AG20443 (cell line): ENCODE results near the gene OR2T29.
"Not testable (repeated sequence)": the region's sequence is repeated elsewhere in the genome, so short reads cannot be mapped to it uniquely, and the experiment has no call there.

Source experiments
- DNase-seq: peaks from one replicate; pipeline ENCODE4 v3.0.0; 2012; ENCODE audit warnings: low spot score, mixed read lengths

The OR2T29 gene, protein sequence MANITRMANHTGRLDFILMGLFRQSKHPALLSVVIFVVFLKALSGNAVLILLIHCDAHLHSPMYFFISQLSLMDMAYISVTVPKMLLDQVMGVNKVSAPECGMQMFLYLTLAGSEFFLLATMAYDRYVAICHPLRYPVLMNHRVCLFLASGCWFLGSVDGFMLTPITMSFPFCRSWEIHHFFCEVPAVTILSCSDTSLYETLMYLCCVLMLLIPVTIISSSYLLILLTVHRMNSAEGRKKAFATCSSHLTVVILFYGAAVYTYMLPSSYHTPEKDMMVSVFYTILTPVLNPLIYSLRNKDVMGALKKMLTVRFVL

DNA sequence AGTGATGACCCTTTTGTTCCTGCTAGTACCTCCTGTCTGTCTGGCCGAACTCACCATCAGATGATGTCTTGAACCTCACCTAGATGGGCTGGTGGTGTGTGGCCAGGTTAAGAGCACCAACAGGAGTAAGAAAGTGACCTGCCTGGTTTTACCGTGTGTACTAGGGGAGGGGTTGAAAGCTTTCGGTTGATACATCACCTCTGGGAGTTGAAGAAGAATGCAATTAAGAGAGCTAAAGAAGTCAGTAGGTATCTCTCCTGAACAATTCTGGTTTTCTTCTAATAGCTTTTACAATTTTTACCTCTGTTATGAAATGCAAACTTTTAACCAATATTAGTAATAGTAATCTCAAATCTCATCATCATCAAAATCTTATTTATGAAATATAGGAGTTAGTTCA lies at the start of gene OR2T29:
OR2T29 (minus strand) TSS at position 101 of the 400 bp plus-strand sequence. CDS start 3,281 bp downstream, outside the sequence.
- DNase-seq: not testable (repeated sequence)

DNA sequence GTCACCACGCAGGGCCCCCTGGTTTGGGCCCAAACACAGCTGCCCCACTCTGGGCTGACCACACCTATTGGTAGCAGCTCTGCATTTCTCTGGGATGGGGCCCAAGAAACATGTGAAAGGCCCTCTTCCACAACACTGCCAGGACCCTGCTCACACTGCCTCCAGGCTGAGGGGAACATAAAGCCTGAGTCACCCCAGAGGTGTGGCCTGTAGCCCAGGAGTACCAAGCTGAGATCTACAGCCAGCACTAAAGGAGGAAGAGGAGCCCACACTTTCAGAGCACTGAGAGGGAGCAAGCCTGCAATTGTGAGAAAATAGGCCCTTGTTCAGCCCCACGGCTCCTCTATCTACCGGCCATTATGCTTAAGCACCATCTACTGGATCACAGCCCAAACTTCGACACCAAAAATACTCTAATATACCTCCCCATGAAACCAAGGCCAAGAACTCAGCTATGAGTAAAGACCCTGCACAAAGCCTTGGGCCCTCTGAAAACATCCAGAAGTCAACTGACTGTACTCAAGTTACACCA lies 49.4 kb upstream of the OR2T29 start:
- no peak for DNase-seq

DNA sequence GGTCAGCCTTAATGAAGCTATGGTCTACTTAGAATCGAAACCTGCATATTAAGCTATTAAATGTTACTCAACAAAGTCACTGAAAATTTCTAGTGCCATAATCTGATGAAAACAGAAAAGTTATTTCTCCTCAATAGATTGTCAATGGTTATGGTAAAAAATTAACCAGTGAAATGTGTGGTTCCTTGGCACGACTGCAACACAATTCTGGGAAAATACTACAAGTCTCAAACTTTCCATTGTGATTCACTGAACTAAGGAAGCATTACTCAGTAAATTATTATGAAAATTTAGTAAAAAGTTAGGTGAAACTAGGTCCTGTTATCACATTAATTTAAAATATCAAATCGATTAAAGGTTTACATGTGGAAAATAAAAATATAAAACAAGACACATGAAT lies 47.7 kb upstream of the OR2T29 start:
- no peak for DNase-seq

DNA sequence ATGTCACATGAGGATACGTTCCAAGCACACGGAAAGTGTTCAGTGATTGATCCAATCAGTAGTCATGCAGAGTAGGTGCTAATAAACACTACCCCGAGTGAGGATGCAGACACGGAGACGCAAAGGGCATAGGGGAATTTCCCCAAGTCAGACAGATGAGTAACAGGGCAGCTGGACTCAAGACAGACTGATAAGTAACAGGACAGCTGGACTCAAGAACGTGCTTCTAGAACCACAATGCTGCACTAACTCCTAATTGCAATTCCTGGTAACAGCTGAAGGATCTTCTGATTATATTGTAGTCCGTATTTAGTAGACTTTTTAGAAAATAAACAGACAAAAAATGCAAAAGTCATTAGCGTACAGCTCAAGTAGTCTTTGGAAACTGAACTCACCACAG lies 36.8 kb upstream of the OR2T29 start:
- DNase-seq: no peak

DNA sequence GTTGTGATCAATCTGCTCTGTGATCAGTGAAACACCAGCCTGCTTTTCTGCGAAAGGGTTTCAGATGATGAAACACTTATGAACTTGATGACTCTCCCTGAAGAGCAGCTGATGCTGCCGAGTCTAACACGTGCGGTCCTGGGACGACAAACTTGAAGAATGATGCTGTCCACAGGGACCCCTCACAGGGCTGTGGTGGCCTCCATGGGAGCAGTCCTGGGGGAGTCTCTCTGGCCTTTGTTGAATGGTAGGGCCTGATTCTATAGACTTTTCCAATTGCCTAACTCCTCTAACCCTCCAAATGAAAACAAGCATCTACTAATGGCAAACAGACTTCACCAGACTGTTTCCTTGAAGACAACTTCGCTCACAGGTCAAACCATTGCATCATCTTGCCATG lies 35.0 kb upstream of the OR2T29 start, which contains the start of gene OR2T10:
OR2T10 (minus strand) TSS at position 112 of the 400 bp plus-strand sequence. CDS start 3,932 bp downstream, outside the sequence.
- no peak for DNase-seq

DNA sequence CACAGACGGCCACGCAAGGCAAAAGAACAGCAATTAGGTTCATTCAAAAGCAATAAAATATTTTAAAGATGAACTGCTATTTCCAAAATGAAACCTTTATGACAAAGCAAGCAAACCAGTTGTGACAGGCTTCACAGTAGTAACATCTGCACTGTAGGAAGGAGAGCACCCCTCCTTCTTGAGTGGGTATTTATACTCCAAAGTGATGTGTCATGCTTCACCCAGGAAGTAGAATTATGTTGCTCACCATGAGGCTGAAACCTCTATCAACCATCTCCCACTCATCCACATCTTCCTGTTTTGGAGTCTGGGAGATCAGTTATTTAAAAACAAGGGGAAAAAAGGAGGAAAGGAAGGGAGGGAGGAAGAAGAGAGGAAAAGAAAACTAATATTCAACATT lies 34.0 kb upstream of the OR2T29 start:
- no peak for DNase-seq

DNA sequence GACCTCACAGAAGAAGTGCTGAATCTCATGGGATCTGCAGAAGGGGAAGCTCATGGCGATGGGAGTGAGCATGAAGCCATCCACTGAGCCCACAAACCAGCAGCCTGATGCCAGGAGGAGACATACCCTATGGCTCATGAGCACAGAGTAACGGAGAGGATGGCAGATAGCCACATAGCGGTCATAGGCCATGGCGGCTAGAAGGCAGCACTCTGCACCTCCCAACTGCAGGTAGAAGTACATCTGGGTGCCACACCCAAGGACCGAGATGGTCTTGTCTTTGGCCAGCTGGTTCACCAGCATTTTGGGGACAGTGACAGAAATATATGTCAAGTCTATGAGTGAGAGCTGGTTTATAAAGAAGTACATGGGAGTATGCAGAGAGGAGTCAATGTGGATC lies 30.7 kb upstream of the OR2T29 start:
- DNase-seq: no peak

DNA sequence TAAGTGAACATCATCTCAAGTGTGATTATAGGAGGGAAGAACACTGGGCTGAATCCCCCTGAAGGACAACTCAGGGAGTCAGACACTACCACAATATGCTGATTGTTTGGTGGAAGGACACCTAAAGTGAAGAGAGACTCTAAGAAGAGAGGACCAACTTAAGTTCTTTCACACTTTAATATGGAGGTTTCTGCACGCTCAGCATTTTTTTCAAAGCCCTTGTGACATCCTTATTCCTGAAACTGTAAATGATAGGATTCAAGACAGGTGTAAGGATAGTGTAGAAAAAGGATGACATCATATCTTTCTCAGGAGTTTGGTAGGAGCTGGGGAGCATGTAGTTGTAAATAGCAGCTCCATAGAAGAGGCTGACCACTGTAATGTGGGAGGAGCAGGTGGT lies 30.1 kb upstream of the OR2T29 start:
- DNase-seq: no peak

DNA sequence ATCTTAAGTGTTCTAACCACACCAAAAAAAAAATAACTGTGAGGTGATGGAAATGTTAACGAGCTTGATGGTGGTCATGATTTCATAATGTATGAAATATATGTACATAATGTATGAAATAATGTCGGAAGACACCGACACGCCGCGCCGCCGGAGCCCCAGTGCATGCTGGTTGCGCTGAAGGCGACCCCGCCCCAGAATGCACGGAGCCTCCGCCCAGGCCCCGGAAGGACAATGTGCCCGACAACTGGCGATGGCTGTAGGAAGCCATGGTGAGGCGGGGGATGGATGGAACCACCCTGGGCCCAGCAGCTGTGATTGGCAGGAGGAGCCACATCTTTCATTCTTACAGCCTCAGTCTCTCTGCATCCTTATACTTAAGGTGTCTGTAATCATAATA lies 27.5 kb upstream of the OR2T29 start:
- no peak for DNase-seq

DNA sequence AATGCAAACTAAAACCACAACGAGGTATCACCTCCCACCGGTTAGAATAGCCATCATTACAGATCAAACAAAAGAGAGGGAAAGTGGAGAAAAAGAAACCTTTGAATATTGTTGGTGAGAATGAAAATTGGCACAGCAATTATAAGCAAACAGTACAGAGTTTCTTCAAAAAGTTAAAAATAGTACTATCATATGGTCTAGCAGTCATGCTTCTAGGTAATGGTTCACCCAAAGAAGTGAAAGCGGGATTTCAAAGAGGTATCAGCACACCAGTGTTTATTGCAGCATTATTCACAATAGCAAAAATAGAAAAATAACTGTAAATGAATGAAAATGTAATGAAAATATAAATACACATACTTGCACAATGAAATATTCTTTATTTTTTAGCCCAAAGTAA lies 26.8 kb upstream of the OR2T29 start:
- DNase-seq: no peak

DNA sequence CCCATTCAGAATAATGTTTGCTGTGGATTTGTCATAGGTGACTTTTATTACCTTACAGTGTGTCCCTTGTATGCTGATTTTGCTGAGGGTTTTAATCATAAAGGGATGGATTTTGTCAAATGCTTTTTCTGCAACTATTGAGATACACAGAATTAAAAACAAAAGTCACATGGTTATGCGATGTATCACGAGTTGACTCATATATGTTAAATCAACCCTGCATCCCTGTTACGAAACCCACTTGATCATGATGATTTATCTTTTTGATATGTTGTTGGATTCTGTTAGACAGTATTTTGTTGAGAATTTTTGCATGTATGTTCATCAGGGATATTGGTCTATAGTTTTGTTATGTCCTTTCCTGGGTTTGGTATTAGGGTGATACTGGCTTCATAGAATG lies 22.7 kb upstream of the OR2T29 start:
- no peak for DNase-seq

DNA sequence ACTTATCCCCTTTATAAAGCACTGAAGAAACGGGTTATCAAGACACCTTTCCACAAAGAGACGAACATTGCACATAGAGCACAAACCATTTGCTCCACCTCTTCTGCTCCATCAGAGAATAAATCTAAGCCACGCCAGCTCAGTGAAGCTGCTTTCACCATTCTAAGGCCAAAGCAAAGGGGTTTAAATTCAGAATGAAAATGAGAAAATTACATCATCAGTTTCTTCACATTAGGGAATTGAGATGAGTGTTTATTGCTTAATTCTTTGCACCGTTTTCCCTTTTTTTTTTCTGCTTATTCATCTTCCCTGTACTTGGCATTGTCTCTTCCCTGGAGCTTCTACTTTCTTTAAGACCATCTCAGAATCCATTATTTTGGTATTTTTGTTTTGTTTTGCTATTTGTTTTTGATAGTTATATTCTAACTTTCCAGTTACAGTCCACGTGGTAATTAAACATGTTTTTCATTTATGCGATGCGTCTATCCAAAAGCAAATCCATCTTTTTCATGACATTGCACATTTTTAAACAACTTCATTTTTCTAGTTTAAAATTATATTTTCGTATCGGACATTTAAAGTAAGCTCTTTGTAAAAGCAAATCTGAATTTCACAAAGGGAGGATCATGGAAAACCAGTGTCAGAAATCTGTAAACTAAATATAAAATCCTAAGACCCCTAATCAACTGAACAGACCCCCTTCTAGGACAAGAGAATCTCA lies 13.8 kb upstream of the OR2T29 start:
- no peak for DNase-seq

DNA sequence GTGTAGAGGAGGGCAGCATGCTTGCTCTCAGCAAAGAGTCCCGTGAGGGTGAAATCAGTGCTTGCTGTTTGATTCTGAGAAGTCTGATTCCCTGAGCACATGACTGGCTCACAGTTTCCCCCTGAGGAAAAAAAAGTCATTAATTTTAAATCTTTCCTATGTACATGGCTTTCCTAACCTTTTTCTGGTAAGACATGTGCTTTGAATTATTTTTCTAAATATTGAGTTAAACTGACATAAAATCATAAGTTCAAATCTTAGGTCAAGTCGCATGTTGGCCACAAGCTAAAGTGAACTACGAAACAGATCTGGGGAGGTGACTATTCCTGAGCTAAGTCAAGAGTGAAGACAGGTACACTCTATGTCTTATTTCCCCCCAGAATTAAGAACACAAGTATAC lies 12.1 kb upstream of the OR2T29 start, which contains the start of gene OR2T34:
OR2T34 (minus strand) TSS at position 101 of the 400 bp plus-strand sequence; CDS start at position 101, 0 bp downstream.
- DNase-seq: not testable (repeated sequence)

DNA sequence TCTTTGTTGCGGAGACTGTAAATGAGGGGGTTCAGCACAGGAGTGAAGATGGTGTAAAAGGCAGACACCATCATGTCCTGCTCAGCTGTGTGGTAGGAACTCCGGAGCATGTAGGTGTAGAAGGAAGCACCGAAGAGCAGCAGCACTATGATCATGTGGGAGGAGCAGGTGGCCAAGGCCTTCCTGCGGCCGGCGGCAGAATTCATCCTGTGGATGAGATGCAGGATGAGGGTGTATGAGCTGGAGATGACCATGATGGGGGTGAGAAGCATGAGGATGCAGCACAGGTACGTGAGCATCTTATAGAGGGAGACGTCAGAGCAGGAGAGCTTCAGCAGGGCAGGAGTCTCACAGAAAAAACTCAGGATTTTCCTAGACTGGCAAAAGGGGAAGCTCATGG lies 11.3 kb upstream of the OR2T29 start:
- DNase-seq: not testable (repeated sequence)

DNA sequence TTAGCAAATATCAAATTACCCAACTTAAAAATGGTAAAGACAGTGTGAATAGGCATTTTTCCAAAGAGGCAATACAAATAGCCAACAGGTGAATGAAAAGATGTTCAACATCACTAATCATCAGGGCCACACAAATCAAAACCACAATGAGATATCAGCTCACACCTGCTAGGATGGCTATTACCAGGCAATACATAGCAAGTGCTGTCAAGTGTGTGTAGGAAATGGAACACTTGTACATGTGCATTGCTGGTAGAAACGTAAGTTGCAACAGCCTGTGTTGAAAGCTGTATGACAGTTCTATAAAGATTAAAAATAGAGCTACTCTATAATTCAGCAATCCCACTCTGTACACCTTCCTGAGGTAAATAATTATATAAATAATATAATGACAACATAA lies 9.5 kb upstream of the OR2T29 start:
- DNase-seq: not testable (repeated sequence)

DNA sequence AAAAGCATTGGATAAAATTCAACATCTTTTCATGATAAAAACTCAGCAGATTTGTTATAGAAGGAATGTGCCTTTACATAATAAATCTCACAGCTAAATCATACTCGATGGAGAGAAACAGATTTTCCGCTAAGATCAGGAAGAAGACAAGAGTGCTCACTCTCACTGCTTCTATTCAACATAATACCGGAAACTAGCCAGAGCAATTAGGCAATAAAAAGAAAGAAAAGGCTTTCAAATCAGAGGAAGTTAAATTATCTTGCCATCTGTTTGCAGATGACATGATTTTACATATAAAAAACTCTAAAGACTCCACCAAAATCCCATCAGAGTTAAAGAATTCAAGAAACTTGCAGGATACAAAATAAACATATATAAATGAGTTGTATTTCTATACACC lies 8.2 kb upstream of the OR2T29 start:
- not testable (repeated sequence) for DNase-seq

DNA sequence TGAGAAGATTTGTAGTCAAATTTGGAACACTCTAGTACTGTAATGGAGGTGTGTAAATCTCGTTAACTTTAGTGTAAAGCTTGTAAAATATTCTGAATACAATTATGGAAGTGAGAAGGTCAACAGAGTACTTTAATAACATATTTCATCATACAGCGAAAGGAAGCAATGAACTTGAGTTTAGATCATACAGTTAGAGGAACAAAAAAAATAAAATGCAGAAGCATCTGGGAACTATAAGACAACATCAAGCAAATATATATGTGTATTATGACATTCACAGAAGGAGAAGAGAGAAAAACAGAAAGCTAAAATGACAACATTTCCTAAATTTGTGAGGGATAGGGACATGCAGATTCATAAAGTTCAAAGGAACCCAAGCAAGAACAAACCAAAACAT lies 6.5 kb upstream of the OR2T29 start:
- DNase-seq: not testable (repeated sequence)

DNA sequence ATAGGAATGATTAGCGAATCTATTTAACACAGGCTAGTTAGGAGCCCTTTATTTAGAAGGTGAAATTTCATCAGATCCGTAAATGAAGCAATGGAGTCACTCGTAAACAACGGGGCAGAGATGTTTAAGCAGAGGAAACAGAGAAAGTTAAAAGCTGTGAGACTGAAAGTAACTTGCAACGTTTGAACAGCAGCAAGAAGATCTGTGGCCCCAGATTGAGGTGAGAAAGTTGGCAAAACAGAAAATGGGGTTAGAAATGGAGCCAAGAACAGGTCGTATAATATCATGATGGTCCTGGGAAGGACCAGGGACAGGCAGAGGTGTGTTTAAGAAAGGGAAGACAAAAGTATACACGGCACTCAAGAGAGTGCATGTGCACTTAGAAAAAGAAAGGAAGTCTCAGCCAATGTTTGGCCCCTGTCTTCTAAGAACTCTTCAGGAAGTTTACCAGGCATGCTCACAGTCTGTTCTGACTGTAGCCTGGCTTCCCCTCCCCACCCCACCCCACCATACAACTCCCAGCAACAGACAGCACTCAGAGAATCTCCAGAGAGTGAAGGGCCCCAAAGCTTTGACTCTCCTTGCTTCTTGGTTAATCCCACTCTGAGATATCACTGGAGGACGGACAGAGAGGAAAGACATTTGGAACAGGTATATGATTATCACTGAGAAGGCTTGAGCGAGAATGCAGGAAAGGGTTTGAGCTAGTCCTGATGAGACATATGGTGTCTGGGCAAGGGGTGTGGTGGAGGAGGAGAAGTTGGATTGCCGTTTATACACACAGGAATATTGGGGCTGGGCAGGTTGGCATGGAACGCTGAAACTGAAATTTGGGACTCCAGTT lies 3.2 kb upstream of the OR2T29 start:
- not testable (repeated sequence) for DNase-seq

DNA sequence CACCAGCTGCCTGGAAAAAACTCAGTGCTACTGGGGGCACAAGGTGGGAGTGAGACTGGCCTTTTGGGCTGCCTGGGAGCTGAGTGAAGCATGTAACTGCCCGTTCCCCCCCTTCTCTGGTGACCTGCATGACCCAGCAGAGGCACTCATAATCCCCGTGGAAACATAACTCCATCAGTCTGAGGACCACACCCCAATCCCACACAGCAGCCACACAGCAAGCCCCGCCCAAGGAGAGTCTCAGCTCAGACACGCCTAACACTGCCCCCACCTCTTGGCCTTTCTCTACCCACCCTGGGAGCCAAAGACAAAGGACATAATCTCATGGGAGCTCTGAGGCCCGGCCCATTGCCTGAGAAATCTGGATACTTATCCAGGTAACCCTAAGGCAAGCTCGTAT lies 11.5 kb downstream of the OR2T29 start:
- DNase-seq: not testable (repeated sequence)

DNA sequence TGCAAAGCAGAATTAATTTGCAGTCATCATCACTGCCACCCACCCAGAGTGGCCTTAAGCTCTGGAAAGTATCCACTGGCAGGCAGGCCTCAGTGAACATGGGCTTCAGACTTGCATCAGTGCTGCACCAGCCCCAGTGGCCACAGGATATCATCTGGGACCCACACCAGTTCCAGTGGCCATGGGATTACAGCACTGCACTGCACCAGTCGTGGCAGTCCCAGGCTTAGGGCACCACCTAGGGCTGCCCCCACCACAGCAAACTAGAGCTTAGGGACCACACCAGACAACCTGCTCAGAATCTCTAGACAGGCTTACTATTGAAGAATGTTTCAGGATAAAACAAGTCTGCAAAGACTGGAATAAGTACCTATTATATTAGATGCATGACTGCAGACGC lies 15.2 kb downstream of the OR2T29 start:
- not testable (repeated sequence) for DNase-seq

DNA sequence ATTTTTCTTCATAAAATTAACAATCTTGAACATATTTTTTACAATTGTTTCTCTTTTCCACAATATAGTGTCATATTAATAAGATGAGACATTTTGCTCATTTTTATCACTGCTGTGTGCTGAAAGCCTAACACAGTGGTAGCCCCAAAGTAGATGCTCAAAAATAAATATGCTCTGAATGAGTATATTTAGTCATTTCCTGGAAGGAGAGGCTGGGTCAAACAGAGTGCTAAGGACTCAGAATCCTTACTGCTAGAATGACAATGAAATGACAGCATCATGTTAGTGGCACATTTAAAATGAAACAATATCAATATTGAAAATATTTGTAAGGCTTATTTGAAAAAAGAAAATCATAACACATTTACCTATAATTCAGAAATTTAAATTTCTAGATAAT lies 25.1 kb downstream of the OR2T29 start:
- not testable (repeated sequence) for DNase-seq

DNA sequence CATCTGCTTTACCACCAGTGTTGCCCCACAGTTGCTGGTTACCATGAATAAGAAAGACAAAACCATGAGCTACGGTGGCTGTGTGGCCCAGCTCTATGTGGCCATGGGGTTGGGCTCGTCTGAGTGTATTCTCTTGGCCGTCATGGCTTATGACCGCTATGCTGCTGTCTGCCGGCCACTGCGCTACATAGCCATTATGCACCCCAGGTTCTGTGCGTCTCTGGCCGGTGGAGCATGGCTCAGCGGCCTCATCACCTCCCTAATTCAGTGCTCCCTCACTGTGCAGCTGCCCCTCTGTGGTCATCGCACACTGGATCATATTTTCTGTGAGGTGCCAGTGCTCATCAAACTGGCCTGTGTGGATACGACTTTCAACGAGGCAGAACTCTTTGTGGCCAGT lies 40.7 kb downstream of the OR2T29 start:
- no peak for DNase-seq
